HepG2 (cell line): ENCODE results near the gene TXNDC11. TPM values are rescaled to one million over a fixed set of nuclear protein-coding genes. Genes with fewer than 3 reads are reported as not detected.

ENCODE experiments used
- ATAC-seq: fragments of 200-7000 bp; cut with Tn5 transposase; 3 replicates; pipeline ENCODE4 v1.9.1; 2020; ENCODE audit warnings: mild to moderate bottlenecking, moderate library complexity
- BruUV-seq: library from RNA; stranded (reverse); fragments of 400-500 nt; replicated peaks from 2 replicates; lab custom pipeline; 2021; lab: Mats Ljungman, UMichigan
- CTCF ChIA-PET: fragments of 300-600 bp; formaldehyde crosslinking; extraction: SDS; loops from one replicate; lab custom pipeline; 2021; ENCODE audit warnings: low total read pairs, inconsistent platforms, low intra/inter-chr PET ratio; lab: Yijun Ruan, JAX
- POLR2A ChIA-PET: fragments of 350-600 bp; sonication (Branson Sonifier 250); formaldehyde crosslinking; loops from one replicate; lab custom pipeline; 2020; ENCODE audit warnings: antibody characterized with exemption, inconsistent platforms; lab: Yijun Ruan, JAX
- DNase-seq: peaks from one replicate; pipeline ENCODE4 v3.0.0-alpha.2; 2015; ENCODE audit warnings: low spot score
- FAIRE-seq: peaks from 3 replicates; lab custom pipeline; 2011; peaks lifted over from hg19 to GRCh38; lab: Jason Lieb, UNC
- H2AFZ ChIP-seq: one replicate; pipeline ENCODE4 v1.6.1; 2011; ENCODE audit warnings: low read length, inconsistent platforms
- H3K27ac ChIP-seq: fragments of 300-600 bp; 3 replicates; pipeline ENCODE4 v1.8.0; 2011; ENCODE audit warnings: mixed run types, mild to moderate bottlenecking, mixed read lengths, low read length, inconsistent platforms; ENCODE audit not compliant: insufficient read depth; ENCODE audit errors: extremely low read length
- H3K27me3 ChIP-seq, 2 experiments: fragments of 200-600 bp in 1 of 2; 2 replicates in 1 of 2; 3 replicates in 1 of 2; pipeline versions ENCODE4 v1.6.0 to v1.8.0; 2011; ENCODE audit warnings: low read length in 2 of 2, mild to moderate bottlenecking in 2 of 2, moderate library complexity in 2 of 2, inconsistent platforms in 1 of 2; ENCODE audit not compliant: insufficient read depth in 2 of 2, control insufficient read depth in 1 of 2
- H3K36me3 ChIP-seq, 2 experiments: fragments of 200-600 bp in 1 of 2; replicated peaks in 1 of 2; 2 replicates in 1 of 2; 3 replicates in 1 of 2; pipeline versions ENCODE4 v1.5.1 to v1.8.0; 2011; ENCODE audit warnings: low read length in 2 of 2, inconsistent platforms in 1 of 2; ENCODE audit not compliant: insufficient read depth in 2 of 2, control insufficient read depth in 1 of 2
- H3K4me1 ChIP-seq: 2 replicates; pipeline ENCODE4 v1.5.1; 2012; ENCODE audit warnings: low read length, inconsistent platforms; ENCODE audit not compliant: insufficient read depth
- H3K4me2 ChIP-seq: 2 replicates; pipeline ENCODE4 v1.6.0; 2011; ENCODE audit warnings: low read depth, low read length, inconsistent platforms
- H3K4me3 ChIP-seq, 3 experiments: fragments of 200-600 bp in 1 of 3; sonication (generic), shearing (Covaris generic) in 1 of 3; replicated peaks in 1 of 3; 2 replicates each; pipeline ENCODE4 v1.5.1; 2011 to 2016; ENCODE audit warnings: low read length in 3 of 3, inconsistent platforms in 2 of 3, low read depth in 2 of 3, mild to moderate bottlenecking in 2 of 3, control low read depth in 1 of 3, mixed read lengths in 1 of 3; ENCODE audit not compliant: insufficient read depth in 1 of 3
- H3K79me2 ChIP-seq: one replicate; pipeline ENCODE4 v1.6.1; 2011; ENCODE audit warnings: low read length, inconsistent platforms; ENCODE audit not compliant: insufficient read depth
- H3K9ac ChIP-seq: 2 replicates; pipeline ENCODE4 v1.6.0; 2011; ENCODE audit warnings: mild to moderate bottlenecking, low read depth, low read length, inconsistent platforms; ENCODE audit not compliant: insufficient read depth
- H3K9me3 ChIP-seq: 2 replicates; pipeline ENCODE4 v1.5.1; 2012; ENCODE audit warnings: mild to moderate bottlenecking, low read length
- H4K20me1 ChIP-seq: 2 replicates; pipeline ENCODE4 v1.6.0; 2011; ENCODE audit warnings: inconsistent platforms, mild to moderate bottlenecking, low read length, moderate library complexity; ENCODE audit not compliant: insufficient read depth
- AGO2 ChIP-seq: fragments of 200-400 bp; formaldehyde crosslinking; optimal IDR thresholded peaks from 2 replicates; pipeline ENCODE3; 2017; ENCODE audit warnings: mild to moderate bottlenecking, low read depth, low read length, moderate library complexity
- AHR ChIP-seq: IDR thresholded peaks from 2 replicates; pipeline ENCODE4 v1.6.1; 2018; ENCODE audit warnings: missing genetic modification reagents, missing compliant biosample characterization
- JUNB ChIP-seq: sonication (generic); formaldehyde crosslinking; IDR thresholded peaks from 2 replicates; pipeline ENCODE4 v1.8.0; 2022; ENCODE audit warnings: missing genetic modification reagents, mild to moderate bottlenecking, borderline replicate concordance
- KLF12 ChIP-seq: sonication (generic); formaldehyde crosslinking; IDR thresholded peaks from 2 replicates; pipeline ENCODE4 v1.4.0; 2020; ENCODE audit warnings: missing genetic modification reagents, borderline replicate concordance
- MED1 ChIP-seq: sonication (generic); formaldehyde crosslinking; IDR thresholded peaks from 2 replicates; pipeline ENCODE4 v1.4.0; 2020; ENCODE audit warnings: missing genetic modification reagents
- PCBP2 ChIP-seq: fragments of 200-400 bp; formaldehyde crosslinking; optimal IDR thresholded peaks from 2 replicates; pipeline ENCODE3; 2018; ENCODE audit warnings: low read length, low read depth; ENCODE audit not compliant: poor library complexity, severe bottlenecking
- SMARCE1 ChIP-seq: fragments of 450-650 bp; IDR thresholded peaks from 2 replicates; pipeline ENCODE4 v1.6.1; 2017; ENCODE audit warnings: borderline replicate concordance
- SMYD3 ChIP-seq: sonication (generic); formaldehyde crosslinking; IDR thresholded peaks from 2 replicates; pipeline ENCODE4 v1.8.1; 2023; ENCODE audit warnings: mild to moderate bottlenecking, missing genetic modification reagents
- SOX13 ChIP-seq, 3 experiments: fragments of 450-650 bp in 1 of 3; sonication (generic) in 1 of 3; formaldehyde crosslinking in 1 of 3; IDR thresholded peaks in 2 of 3; conservative IDR thresholded peaks in 1 of 3; 2 replicates each; pipeline versions ENCODE4 v1.5.0 to v1.6.1; 2016 to 2020; ENCODE audit warnings: antibody characterized with exemption in 1 of 3, mild to moderate bottlenecking in 1 of 3, missing compliant biosample characterization in 1 of 3, missing genetic modification reagents in 1 of 3, moderate library complexity in 1 of 3
- TCF12 ChIP-seq, 2 experiments: fragments of 450-650 bp in 1 of 2; sonication (generic) in 1 of 2; formaldehyde crosslinking in 1 of 2; IDR thresholded peaks; 2 replicates each; pipeline versions ENCODE4 v1.6.1 to v1.8.0; 2017 to 2022; ENCODE audit warnings: antibody characterized with exemption in 1 of 2, mild to moderate bottlenecking in 1 of 2, missing genetic modification reagents in 1 of 2, moderate library complexity in 1 of 2
- ZNF234 ChIP-seq: sonication (generic); formaldehyde crosslinking; conservative IDR thresholded peaks from 2 replicates; pipeline ENCODE4 v1.5.1; 2020; ENCODE audit warnings: mild to moderate bottlenecking, missing genetic modification reagents
- ZNF629 ChIP-seq: sonication (generic); formaldehyde crosslinking; conservative IDR thresholded peaks from 2 replicates; pipeline ENCODE4 v1.5.0; 2020; ENCODE audit warnings: missing genetic modification reagents
- ZNF75D ChIP-seq: sonication (generic); formaldehyde crosslinking; IDR thresholded peaks from 2 replicates; pipeline ENCODE4 v1.8.1; 2023; ENCODE audit warnings: missing genetic modification reagents, mild to moderate bottlenecking, borderline replicate concordance
- WGBS: methylation state at CpG from one replicate; pipeline ENCODE4 v1.1.6; 2017; ENCODE audit warnings: low lambda C conversion rate; 5-methylcytosine and 5-hydroxymethylcytosine counted together
- in situ Hi-C: cut with HindIII; loops from 2 replicates; pipeline ENCODE4 v1.10.0; 2017; ENCODE audit warnings: low pct_unique_long_range_greater_than_20kb; ENCODE audit not compliant: extremely low pct_ligation_motif_present
- intact Hi-C: fragments of 100-400 bp; cut with micrococcal nuclease; formaldehyde crosslinking; loops from one replicate; pipeline ENCODE4 v1.10.0; 2022; ENCODE audit not compliant: unreplicated experiment
- polyA plus RNA-seq, 8 experiments: library from polyadenylated mRNA; depleted of rRNA in 3 of 8; stranded (reverse) in 7 of 8; unstranded in 1 of 8; fragments of >200 nt; fragmentation: Illumina TruSeq in 4 of 8; extraction: Trizol in 4 of 8; gene quantifications; 2 replicates each; pipeline versions ENCODE4 v1.2.1 to v1.2.3, GENCODE V29; 2011 to 2016; ENCODE audit warnings: low read depth in 4 of 8, missing spikeins in 1 of 8, mixed read lengths in 1 of 8; ENCODE audit not compliant: insufficient read depth in 1 of 8
- total RNA-seq, 5 experiments: library from RNA; depleted of rRNA; stranded (reverse); fragments of >200 nt; fragmentation: Illumina TruSeq; extraction: Trizol; gene quantifications; 2 replicates each; pipeline ENCODE4 v1.2.3, GENCODE V29; 2016; ENCODE audit warnings: low read depth in 1 of 5
- TF ChIP-seq, protein P1 (sequence below): fragments of 450-650 bp; IDR thresholded peaks from 2 replicates; pipeline ENCODE4 v1.6.1; 2016
- TF ChIP-seq, protein P2 (sequence below): sonication (generic); formaldehyde crosslinking; IDR thresholded peaks from 2 replicates; pipeline ENCODE4 v1.5.1; 2020; ENCODE audit warnings: missing genetic modification reagents, mild to moderate bottlenecking, borderline replicate concordance

Gene TXNDC11
- total and polyA plus RNA-seq, 2 of the 13 experiments (the other 11 are each of a cell fraction or from before 2014, with no cell fraction given) = 74.9 to 123 TPM

DNA sequence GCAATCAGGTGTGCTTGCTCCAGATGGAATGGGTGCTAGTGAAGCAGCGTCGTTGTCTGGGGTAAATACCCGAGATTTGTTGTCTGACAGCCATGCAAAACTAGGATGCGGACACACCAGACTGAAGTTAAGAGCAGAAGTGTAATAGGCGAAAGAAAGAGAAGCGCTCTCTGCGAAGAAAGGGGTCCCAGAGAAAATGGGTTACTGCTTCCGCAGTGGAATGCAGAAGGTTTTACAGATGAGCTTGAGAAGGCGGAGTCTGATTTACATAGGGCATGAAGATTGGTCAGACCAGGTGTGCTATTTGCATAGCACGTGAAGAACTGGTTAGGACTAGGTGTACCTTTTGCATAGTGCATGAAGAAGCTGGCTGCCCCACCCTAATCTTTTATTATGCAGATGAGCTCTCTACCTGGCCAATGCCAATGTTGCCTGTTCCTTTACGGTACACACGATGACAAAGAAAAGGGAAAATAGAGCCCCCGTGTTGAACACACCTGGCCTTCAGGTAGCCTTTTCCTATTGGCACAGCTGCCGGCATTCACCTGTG, 106.4 kb downstream of the TXNDC11 start (continued):
- TF ChIP-seq, protein P1, sequence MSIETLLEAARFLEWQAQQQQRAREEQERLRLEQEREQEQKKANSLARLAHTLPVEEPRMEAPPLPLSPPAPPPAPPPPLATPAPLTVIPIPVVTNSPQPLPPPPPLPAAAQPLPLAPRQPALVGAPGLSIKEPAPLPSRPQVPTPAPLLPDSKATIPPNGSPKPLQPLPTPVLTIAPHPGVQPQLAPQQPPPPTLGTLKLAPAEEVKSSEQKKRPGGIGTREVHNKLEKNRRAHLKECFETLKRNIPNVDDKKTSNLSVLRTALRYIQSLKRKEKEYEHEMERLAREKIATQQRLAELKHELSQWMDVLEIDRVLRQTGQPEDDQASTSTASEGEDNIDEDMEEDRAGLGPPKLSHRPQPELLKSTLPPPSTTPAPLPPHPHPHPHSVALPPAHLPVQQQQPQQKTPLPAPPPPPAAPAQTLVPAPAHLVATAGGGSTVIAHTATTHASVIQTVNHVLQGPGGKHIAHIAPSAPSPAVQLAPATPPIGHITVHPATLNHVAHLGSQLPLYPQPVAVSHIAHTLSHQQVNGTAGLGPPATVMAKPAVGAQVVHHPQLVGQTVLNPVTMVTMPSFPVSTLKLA = peak; percentile 18; the same call in 1 of the 2 replicates
- TF ChIP-seq PCBP2 (no peak), SOX13 (IDR thresholded peaks at IDR 0.05) (no peak), SOX13 (CRISPR knock-in tag; conservative IDR thresholded peaks at IDR 0.05 in 1 of 2, IDR thresholded peaks at IDR 0.05 in 1 of 2) (no peak), KLF12 (CRISPR knock-in tag) (no peak), SMYD3 (no peak)
- TF ChIP-seq, all 625 proteins: peak for 4

DNA sequence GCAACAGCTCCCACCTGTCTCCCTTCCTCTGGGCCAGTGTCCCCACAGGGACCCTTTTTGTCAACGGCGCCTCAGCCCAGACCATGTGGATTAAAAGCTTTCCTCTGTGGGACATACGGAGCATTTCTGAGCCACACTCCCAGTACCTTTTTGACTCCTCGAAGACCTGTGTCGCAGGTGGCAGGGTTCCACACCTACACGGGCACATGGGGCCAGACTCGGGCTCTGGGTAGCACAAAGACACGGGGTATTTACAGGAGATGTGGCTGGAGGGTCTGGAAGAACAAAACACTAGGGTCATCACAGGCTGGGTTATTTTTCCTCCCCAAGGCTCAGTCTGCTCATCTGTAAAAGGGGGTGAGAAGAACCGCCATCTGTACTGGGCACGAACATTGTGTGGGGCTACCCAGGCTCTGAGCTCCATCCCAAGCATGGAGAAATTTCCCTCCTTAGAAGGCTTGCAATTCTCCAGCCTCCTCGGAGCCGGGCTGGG, 106.9 kb downstream of the TXNDC11 start:
- BruUV-seq = no TSS peak
- Histone ChIP-seq H3K9ac (no peak overlapping the region), H3K36me3 (no peaks in the 10 kb centered on the region), H2AFZ (no peak overlapping the region), H4K20me1 (no peaks in the 10 kb centered on the region), H3K9me3 (no peaks in the 10 kb centered on the region), H3K4me2 (0 out of 2 replicates have a peak overlapping the region, but pooled peaks have one; percentile 1), H3K27me3 (peaks cover 0 to 13% of the 10 kb centered on the region in 2 experiments; a peak in 2 of 5 replicates), H3K27ac (no peak overlapping the region), H3K79me2 (no peaks in the 10 kb centered on the region), H3K4me3 (no peak overlapping the region)
- ATAC-seq = no peak
- in situ Hi-C loops (no loop called here), intact Hi-C loops (no loop called here)
- WGBS = 58% methylated on average over 12 of the region's 12 CpGs
- no peak for FAIRE-seq
- ChIA-PET CTCF (no interaction called here), POLR2A (interaction anchor here (1.0 kb wide), 1 partner anchor 49 kb away, joined by 3 read pairs; the partner anchor contains the start of gene LITAF)
- no peak for DNase-seq
- no peak for TF ChIP-seq TCF12 (IDR thresholded peaks at IDR 0.05)
- TF ChIP-seq TCF12 (CRISPR knock-in tag; IDR thresholded peaks at IDR 0.05) = no peak
- TF ChIP-seq AGO2 = no peak
- no peak for TF ChIP-seq SMARCE1
- TF ChIP-seq, protein P2, sequence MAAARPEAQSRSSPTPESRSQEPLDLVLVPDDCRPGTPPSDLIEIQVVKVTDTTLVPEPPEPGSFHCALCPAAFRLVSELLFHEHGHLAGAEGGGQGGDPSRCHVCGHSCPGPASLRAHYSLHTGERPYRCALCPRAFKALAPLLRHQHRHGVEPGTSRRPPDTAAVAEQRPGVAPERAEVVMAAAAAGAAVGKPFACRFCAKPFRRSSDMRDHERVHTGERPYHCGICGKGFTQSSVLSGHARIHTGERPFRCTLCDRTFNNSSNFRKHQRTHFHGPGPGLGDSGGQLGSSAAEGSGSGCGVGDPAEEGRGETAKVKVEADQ (CRISPR knock-in tag) = no peak
- no peak for TF ChIP-seq MED1 (CRISPR knock-in tag)
- TF ChIP-seq ZNF234 (CRISPR knock-in tag) = no peak
- TF ChIP-seq JUNB = 0 out of 2 replicates have a peak, but pooled peaks have one; percentile 4
- 0 out of 2 replicates have a peak, but pooled peaks have one; percentile 21 for TF ChIP-seq AHR (CRISPR knock-in tag)
- peak; percentile 70 for TF ChIP-seq ZNF629 (CRISPR knock-in tag)
- TF ChIP-seq ZNF75D (CRISPR knock-in tag) = no peak
- TF ChIP-seq, all 625 proteins: peak for 3
- peaks cover 44% of the 10 kb centered on the region for H3K4me1 ChIP-seq
